Liver (tissue), 9 donors: ENCODE measurements around the gene TRIM15. TPM values are rescaled to one million over a fixed set of nuclear protein-coding genes. Genes with fewer than 3 reads are reported as not detected.

ENCODE experiments used
- DNase-seq: peaks from one replicate; pipeline ENCODE4 v3.0.0-alpha.2; 2017; ENCODE audit warnings: low spot score
- H3K27ac ChIP-seq, 2 donors: one replicate each; pipeline ENCODE4 v1.7.0; 2013; ENCODE audit warnings: inconsistent platforms in 2 of 2, low read length in 2 of 2, control low read depth in 1 of 2, low read depth in 1 of 2, mild to moderate bottlenecking in 1 of 2
- H3K27me3 ChIP-seq, 4 donors: one replicate each; pipeline versions ENCODE4 v1.6.1 to v1.7.0; 2013; ENCODE audit warnings: low read length in 3 of 4, inconsistent platforms in 1 of 4, mild to moderate bottlenecking in 1 of 4, moderate library complexity in 1 of 4; ENCODE audit not compliant: control insufficient read depth in 4 of 4, insufficient read depth in 4 of 4
- H3K36me3 ChIP-seq, 4 donors: one replicate each; pipeline versions ENCODE4 v1.6.1 to v1.7.0; 2013; ENCODE audit warnings: low read length in 3 of 4, mild to moderate bottlenecking in 3 of 4, low read depth in 1 of 4, moderate library complexity in 1 of 4; ENCODE audit not compliant: control insufficient read depth in 4 of 4, insufficient read depth in 3 of 4
- H3K4me1 ChIP-seq, 4 donors: one replicate each; pipeline versions ENCODE4 v1.6.1 to v1.7.0; 2013; ENCODE audit warnings: low read length in 3 of 4, mild to moderate bottlenecking in 3 of 4, moderate library complexity in 1 of 4; ENCODE audit not compliant: control insufficient read depth in 4 of 4, insufficient read depth in 4 of 4
- H3K4me3 ChIP-seq, 3 donors: one replicate each; pipeline versions ENCODE4 v1.6.1 to v1.7.0; 2013; ENCODE audit warnings: low read length in 3 of 3, control low read depth in 1 of 3, low read depth in 1 of 3, mild to moderate bottlenecking in 1 of 3
- H3K9ac ChIP-seq, 2 donors: one replicate each; pipeline ENCODE4 v1.7.0; 2013; ENCODE audit warnings: low read length in 2 of 2, mild to moderate bottlenecking in 2 of 2, moderate library complexity in 2 of 2, control low read depth in 1 of 2, low read depth in 1 of 2
- H3K9me3 ChIP-seq, 4 donors: one replicate each; pipeline versions ENCODE4 v1.6.1 to v1.7.0; 2013; ENCODE audit warnings: low read length in 3 of 4; ENCODE audit not compliant: control insufficient read depth in 4 of 4
- EGR1 ChIP-seq, 2 donors: IDR thresholded peaks; 2 replicates each; pipeline ENCODE4 v1.6.1; 2016 to 2018; ENCODE audit warnings: antibody characterized with exemption in 2 of 2, low read depth in 2 of 2
- GABPA ChIP-seq, 2 donors: IDR thresholded peaks in 1 of 2; conservative IDR thresholded peaks in 1 of 2; 2 replicates each; pipeline ENCODE4 v1.6.1; 2016; ENCODE audit warnings: antibody characterized with exemption in 2 of 2, mild to moderate bottlenecking in 1 of 2, moderate library complexity in 1 of 2
- HNF4A ChIP-seq, 2 donors: conservative IDR thresholded peaks; 2 replicates each; pipeline ENCODE4 v1.6.1; 2016; ENCODE audit warnings: antibody characterized with exemption in 2 of 2, mild to moderate bottlenecking in 2 of 2
- HNF4G ChIP-seq: IDR thresholded peaks from 2 replicates; pipeline ENCODE4 v1.6.1; 2016; ENCODE audit warnings: antibody characterized with exemption
- JUND ChIP-seq, 2 donors: IDR thresholded peaks; 2 replicates each; pipeline ENCODE4 v1.6.1; 2016; ENCODE audit warnings: antibody characterized with exemption in 2 of 2
- NR2F2 ChIP-seq: IDR thresholded peaks from 2 replicates; pipeline ENCODE4 v1.6.1; 2016; ENCODE audit warnings: antibody characterized with exemption
- RAD21 ChIP-seq, 2 donors: IDR thresholded peaks; 2 replicates each; pipeline ENCODE4 v1.6.1; 2016; ENCODE audit warnings: antibody characterized with exemption in 2 of 2, mild to moderate bottlenecking in 2 of 2
- REST ChIP-seq: IDR thresholded peaks from 2 replicates; pipeline ENCODE4 v1.6.1; 2016; ENCODE audit warnings: antibody characterized with exemption, mild to moderate bottlenecking
- RXRA ChIP-seq, 2 donors: IDR thresholded peaks; 2 replicates each; pipeline ENCODE4 v1.6.1; 2017 to 2018; ENCODE audit warnings: antibody characterized with exemption in 2 of 2, mild to moderate bottlenecking in 1 of 2
- SP1 ChIP-seq: IDR thresholded peaks from 2 replicates; pipeline ENCODE4 v1.6.1; 2018; ENCODE audit warnings: antibody characterized with exemption, mild to moderate bottlenecking
- TAF1 ChIP-seq: conservative IDR thresholded peaks from 2 replicates; pipeline ENCODE4 v1.6.1; 2016; ENCODE audit warnings: antibody characterized with exemption, mild to moderate bottlenecking
- YY1 ChIP-seq: IDR thresholded peaks from 2 replicates; pipeline ENCODE4 v1.6.1; 2016; ENCODE audit warnings: antibody characterized with exemption, mild to moderate bottlenecking
- WGBS: extraction: QIAGEN DNeasy Blood & Tissue Kit; methylation state at CpG from one replicate; pipeline ENCODE4 v1.1.7; 2013; 5-methylcytosine and 5-hydroxymethylcytosine counted together
- polyA plus RNA-seq, 2 donors: library from polyadenylated mRNA; stranded (reverse) in 1 of 2; unstranded in 1 of 2; fragments of 200-250 nt in 1 of 2; fragments of >200 nt in 1 of 2; fragmentation: Nextera tagmentation in 1 of 2; extraction: Ambion mirVana in 1 of 2; gene quantifications; one replicate each; pipeline versions ENCODE4 v1.2.1 to v1.2.3, GENCODE V29; 2013 to 2015
- total RNA-seq, 2 donors: library from RNA; depleted of rRNA; stranded (reverse); fragments of >200 nt; gene quantifications; one replicate each; pipeline ENCODE4 v1.2.3, GENCODE V29; 2014
- TF ChIP-seq, protein P1 (sequence below): IDR thresholded peaks from 2 replicates; pipeline ENCODE4 v1.6.1; 2016; ENCODE audit warnings: antibody characterized with exemption
- TF ChIP-seq, protein P2 (sequence below): IDR thresholded peaks from 2 replicates; pipeline ENCODE4 v1.6.1; 2016; ENCODE audit warnings: antibody characterized with exemption
- TF ChIP-seq, protein P3 (sequence below): fragments of 150-350 bp; IDR thresholded peaks from 2 replicates; pipeline ENCODE4 v1.5.1; 2017; ENCODE audit warnings: improper control_type of control experiment, low read depth, low read length; ENCODE audit not compliant: missing input control
- donor health status: healthy.
- donor health status: healthy.
- donor health status: healthy.
- donor health status: healthy.
- donor health status: healthy.

The TRIM15 gene
- total and polyA plus RNA-seq, 4 donors: 1.6 to 2.8 (median 1.9) TPM

DNA sequence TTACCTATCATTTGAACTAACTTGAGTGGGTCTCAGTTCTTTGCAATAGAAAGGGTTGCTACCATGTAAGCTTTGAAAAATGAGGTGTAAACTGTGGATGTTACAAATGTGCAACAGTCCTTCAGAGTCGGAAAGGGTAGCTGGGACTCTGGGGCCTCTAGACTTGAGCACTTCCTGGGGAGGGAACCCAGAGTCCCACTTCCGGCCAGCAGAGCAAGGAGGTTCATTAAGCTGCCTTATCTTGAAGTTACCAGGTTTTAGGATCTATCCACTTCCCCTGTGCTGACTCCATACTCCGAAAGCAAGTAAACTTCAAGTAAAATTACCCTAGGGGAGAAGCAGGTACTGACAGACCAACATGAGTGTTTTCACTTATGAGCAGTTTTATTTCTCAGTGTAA, 11.8 kb upstream of the TRIM15 start:
- H3K4me1 ChIP-seq: peaks cover 0 to 20% (median 10%) of the 10 kb centered on the region in 4 donors
- H3K9ac ChIP-seq: no peak overlapping the region
- TF ChIP-seq, protein P1, sequence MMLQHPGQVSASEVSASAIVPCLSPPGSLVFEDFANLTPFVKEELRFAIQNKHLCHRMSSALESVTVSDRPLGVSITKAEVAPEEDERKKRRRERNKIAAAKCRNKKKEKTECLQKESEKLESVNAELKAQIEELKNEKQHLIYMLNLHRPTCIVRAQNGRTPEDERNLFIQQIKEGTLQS: no peak
- TF ChIP-seq NR2F2: no peak
- no peak for TF ChIP-seq TAF1
- no peak for TF ChIP-seq RAD21 (IDR thresholded peaks at IDR 0.05)
- TF ChIP-seq HNF4A (conservative IDR thresholded peaks at IDR 0.05): no peak
- no peak for TF ChIP-seq EGR1 (IDR thresholded peaks at IDR 0.05; ENCODE audit: low read depth in 2 of 2)
- no peak for TF ChIP-seq RXRA (IDR thresholded peaks at IDR 0.05)
- TF ChIP-seq, protein P2, sequence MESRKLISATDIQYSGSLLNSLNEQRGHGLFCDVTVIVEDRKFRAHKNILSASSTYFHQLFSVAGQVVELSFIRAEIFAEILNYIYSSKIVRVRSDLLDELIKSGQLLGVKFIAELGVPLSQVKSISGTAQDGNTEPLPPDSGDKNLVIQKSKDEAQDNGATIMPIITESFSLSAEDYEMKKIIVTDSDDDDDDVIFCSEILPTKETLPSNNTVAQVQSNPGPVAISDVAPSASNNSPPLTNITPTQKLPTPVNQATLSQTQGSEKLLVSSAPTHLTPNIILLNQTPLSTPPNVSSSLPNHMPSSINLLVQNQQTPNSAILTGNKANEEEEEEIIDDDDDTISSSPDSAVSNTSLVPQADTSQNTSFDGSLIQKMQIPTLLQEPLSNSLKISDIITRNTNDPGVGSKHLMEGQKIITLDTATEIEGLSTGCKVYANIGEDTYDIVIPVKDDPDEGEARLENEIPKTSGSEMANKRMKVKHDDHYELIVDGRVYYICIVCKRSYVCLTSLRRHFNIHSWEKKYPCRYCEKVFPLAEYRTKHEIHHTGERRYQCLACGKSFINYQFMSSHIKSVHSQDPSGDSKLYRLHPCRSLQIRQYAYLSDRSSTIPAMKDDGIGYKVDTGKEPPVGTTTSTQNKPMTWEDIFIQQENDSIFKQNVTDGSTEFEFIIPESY: no peak
- TF ChIP-seq GABPA (IDR thresholded peaks at IDR 0.05 in 1 of 2, conservative IDR thresholded peaks at IDR 0.05 in 1 of 2): no peak
- TF ChIP-seq REST: no peak
- no peak for TF ChIP-seq JUND (IDR thresholded peaks at IDR 0.05)
- no peak for TF ChIP-seq HNF4G
- TF ChIP-seq, protein P3, sequence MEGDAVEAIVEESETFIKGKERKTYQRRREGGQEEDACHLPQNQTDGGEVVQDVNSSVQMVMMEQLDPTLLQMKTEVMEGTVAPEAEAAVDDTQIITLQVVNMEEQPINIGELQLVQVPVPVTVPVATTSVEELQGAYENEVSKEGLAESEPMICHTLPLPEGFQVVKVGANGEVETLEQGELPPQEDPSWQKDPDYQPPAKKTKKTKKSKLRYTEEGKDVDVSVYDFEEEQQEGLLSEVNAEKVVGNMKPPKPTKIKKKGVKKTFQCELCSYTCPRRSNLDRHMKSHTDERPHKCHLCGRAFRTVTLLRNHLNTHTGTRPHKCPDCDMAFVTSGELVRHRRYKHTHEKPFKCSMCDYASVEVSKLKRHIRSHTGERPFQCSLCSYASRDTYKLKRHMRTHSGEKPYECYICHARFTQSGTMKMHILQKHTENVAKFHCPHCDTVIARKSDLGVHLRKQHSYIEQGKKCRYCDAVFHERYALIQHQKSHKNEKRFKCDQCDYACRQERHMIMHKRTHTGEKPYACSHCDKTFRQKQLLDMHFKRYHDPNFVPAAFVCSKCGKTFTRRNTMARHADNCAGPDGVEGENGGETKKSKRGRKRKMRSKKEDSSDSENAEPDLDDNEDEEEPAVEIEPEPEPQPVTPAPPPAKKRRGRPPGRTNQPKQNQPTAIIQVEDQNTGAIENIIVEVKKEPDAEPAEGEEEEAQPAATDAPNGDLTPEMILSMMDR: no peak
- 72% methylated on average over 3 of the region's 3 CpGs for WGBS
- no peaks in the 10 kb centered on the region for H3K9me3 ChIP-seq
- H3K27me3 ChIP-seq: no peaks in the 10 kb centered on the region
- H3K4me3 ChIP-seq: no peak overlapping the region
- H3K27ac ChIP-seq: no peak overlapping the region
- no peak for DNase-seq
- no peaks in the 10 kb centered on the region for H3K36me3 ChIP-seq

DNA sequence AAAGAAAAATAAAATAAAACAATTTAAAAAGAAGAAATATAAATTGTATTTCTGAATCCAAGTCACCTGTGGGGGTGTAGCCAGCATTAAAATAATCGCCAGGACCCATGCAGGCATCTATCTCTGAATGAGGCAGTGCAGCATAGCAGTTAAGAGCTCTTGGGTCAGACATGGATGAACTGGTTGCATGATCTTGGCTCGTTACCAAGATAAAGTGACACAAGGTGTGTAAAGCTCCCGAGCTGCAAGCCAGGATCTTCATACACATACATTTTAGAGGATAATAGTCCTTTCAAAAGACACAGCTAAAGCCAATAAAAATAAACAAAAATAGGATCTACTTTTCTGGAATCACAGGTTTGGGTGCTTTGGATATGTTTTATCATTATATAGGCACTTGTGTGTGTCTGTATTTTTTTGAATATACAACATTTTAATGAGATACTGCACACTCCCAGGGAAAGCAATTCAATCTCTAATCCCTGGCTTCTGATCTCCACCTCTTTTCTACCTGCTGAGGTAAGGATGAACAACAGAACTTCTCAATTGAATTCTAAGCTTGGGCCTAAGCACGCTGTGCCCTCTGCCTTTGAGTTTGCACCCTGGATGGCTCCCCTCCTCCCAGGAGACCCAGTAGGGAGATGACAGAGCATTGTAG, 11.2 kb upstream of the TRIM15 start:
- H3K9ac ChIP-seq: no peak overlapping the region
- WGBS: 50% methylated on average over 4 of the region's 4 CpGs
- no peak overlapping the region for H3K27ac ChIP-seq
- no peak for DNase-seq
- no peaks in the 10 kb centered on the region for H3K9me3 ChIP-seq
- H3K4me1 ChIP-seq: peaks cover 0 to 23% (median 10%) of the 10 kb centered on the region in 4 donors
- TF ChIP-seq, protein P2: no peak
- TF ChIP-seq, protein P3: no peak
- no peak for TF ChIP-seq SP1
- TF ChIP-seq TAF1: no peak
- TF ChIP-seq YY1: no peak
- no peak for TF ChIP-seq REST
- H3K4me3 ChIP-seq: no peak overlapping the region
- H3K36me3 ChIP-seq: no peaks in the 10 kb centered on the region
- H3K27me3 ChIP-seq: no peaks in the 10 kb centered on the region
